Measurements from ENCODE around the gene NPTXR.

The NPTXR gene

GRCh38 chr22:38774496-38775166 lies 69.2 kb downstream of the NPTXR start:
- Histone ChIP-seq H3K9me3 (no peaks in the 10 kb centered on the region), H3K4me3 (ENCODE audit: low read depth in 1 of 2, low read length in 1 of 2) (no peak overlapping the region), H3K4me1 (ENCODE audit: control insufficient read depth in 1 of 2, insufficient read depth in 1 of 2, low read depth in 1 of 2, low read length in 1 of 2) (no peaks in the 10 kb centered on the region), H3K27me3 (no peaks in the 10 kb centered on the region), H3K27ac (no peak overlapping the region), H3K36me3 (no peaks in the 10 kb centered on the region)
- no peak for TF ChIP-seq CTCF (IDR thresholded peaks at IDR 0.05)

GRCh38 chr22:38773363-38773946 lies 70.4 kb downstream of the NPTXR start:
- Histone ChIP-seq H3K36me3 (no peaks in the 10 kb centered on the region), H3K27ac (no peak overlapping the region), H3K27me3 (no peaks in the 10 kb centered on the region), H3K4me1 (ENCODE audit: control insufficient read depth in 1 of 2, insufficient read depth in 1 of 2, low read depth in 1 of 2, low read length in 1 of 2) (no peaks in the 10 kb centered on the region), H3K4me3 (ENCODE audit: low read depth in 1 of 2, low read length in 1 of 2) (no peak overlapping the region), H3K9me3 (no peaks in the 10 kb centered on the region)
- TF ChIP-seq CTCF (IDR thresholded peaks at IDR 0.05): no peak

- H3K27ac ChIP-seq: no peak overlapping the region
- H3K9me3 ChIP-seq: no peaks in the 10 kb centered on the region
- no peaks in the 10 kb centered on the region for H3K4me1 ChIP-seq (ENCODE audit: control insufficient read depth in 1 of 2, insufficient read depth in 1 of 2, low read depth in 1 of 2, low read length in 1 of 2)
- H3K4me3 ChIP-seq (ENCODE audit: low read depth in 1 of 2, low read length in 1 of 2): no peak overlapping the region
- H3K36me3 ChIP-seq: no peaks in the 10 kb centered on the region
- TF ChIP-seq CTCF (IDR thresholded peaks at IDR 0.05): no peak
- H3K27me3 ChIP-seq: no peaks in the 10 kb centered on the region
Measured at GRCh38 chr22:38772623-38772873, 71.3 kb downstream of the NPTXR start.

- Histone ChIP-seq H3K4me3 (ENCODE audit: low read depth in 1 of 2, low read length in 1 of 2) (no peak overlapping the region), H3K36me3 (no peaks in the 10 kb centered on the region), H3K27me3 (no peaks in the 10 kb centered on the region), H3K9me3 (no peaks in the 10 kb centered on the region), H3K4me1 (ENCODE audit: control insufficient read depth in 1 of 2, insufficient read depth in 1 of 2, low read depth in 1 of 2, low read length in 1 of 2) (no peaks in the 10 kb centered on the region), H3K27ac (no peak overlapping the region)
- TF ChIP-seq CTCF (IDR thresholded peaks at IDR 0.05): no peak
Measured at GRCh38 chr22:38770257-38770949, 73.4 kb downstream of the NPTXR start.

Measured in neutrophil (primary cell).